Caco-2 (cell line): ENCODE data around the gene FCHSD1. TPM values are rescaled to one million over a fixed set of nuclear protein-coding genes. Genes with fewer than 3 reads are reported as not detected.
A peak's percentile ranks its signal among the peaks of the same experiment; 100 is the strongest.

Experiments used
- BruUV-seq: library from RNA; stranded (reverse); fragments of 400-500 nt; replicated peaks from 2 replicates; lab custom pipeline; 2021; lab: Mats Ljungman, UMichigan
- CTCF ChIA-PET: fragments of 300-600 bp; sonication (Branson Sonifier 250); formaldehyde crosslinking; loops from one replicate; lab custom pipeline; 2022; ENCODE audit warnings: antibody characterized with exemption; lab: Charles Lee
- POLR2A ChIA-PET: fragments of 300-600 bp; sonication (Branson Sonifier 250); formaldehyde crosslinking; loops from one replicate; lab custom pipeline; 2022; ENCODE audit warnings: antibody characterized with exemption; lab: Charles Lee
- DNase-seq, 2 experiments: peaks; one replicate each; pipeline versions ENCODE4 v3.0.0 to v3.0.0-alpha.2; 2020 to 2022
- H3K27me3 ChIP-seq: replicated peaks from 2 replicates; pipeline ENCODE4 v1.6.0; 2011; ENCODE audit warnings: low read length; ENCODE audit not compliant: control insufficient read depth, insufficient read depth
- H3K36me3 ChIP-seq: 2 replicates; pipeline ENCODE4 v1.5.1; 2011; ENCODE audit warnings: low read length; ENCODE audit not compliant: control insufficient read depth, insufficient read depth
- H3K4me1 ChIP-seq: fragments of 250-450 bp; sonication (Bioruptor Pico); 2 replicates; pipeline ENCODE4 v1.5.1; 2020; ENCODE audit warnings: mild to moderate bottlenecking
- H3K4me3 ChIP-seq: 2 replicates; pipeline ENCODE4 v1.5.1; 2011; ENCODE audit warnings: low read depth, mild to moderate bottlenecking, control low read depth, low read length
- H3K9me3 ChIP-seq: fragments of 250-450 bp; sonication (Bioruptor Pico); 2 replicates; pipeline ENCODE4 v1.5.1; 2020; ENCODE audit warnings: mild to moderate bottlenecking, moderate library complexity
- H3K27ac Mint-ChIP-seq: one replicate; pipeline ENCODE4 v1.8.0; 2022; ENCODE audit warnings: mixed read lengths; ENCODE audit not compliant: unreplicated experiment
- H3K27me3 Mint-ChIP-seq: one replicate; pipeline ENCODE4 v1.8.0; 2022; ENCODE audit warnings: mixed read lengths; ENCODE audit not compliant: insufficient read depth, unreplicated experiment
- H3K36me3 Mint-ChIP-seq: one replicate; pipeline ENCODE4 v1.8.0; 2022; ENCODE audit warnings: mild to moderate bottlenecking, mixed read lengths; ENCODE audit not compliant: insufficient read depth, unreplicated experiment
- H3K4me1 Mint-ChIP-seq: one replicate; pipeline ENCODE4 v1.8.0; 2022; ENCODE audit warnings: low read depth, mixed read lengths; ENCODE audit not compliant: unreplicated experiment
- H3K4me3 Mint-ChIP-seq: one replicate; pipeline ENCODE4 v1.8.0; 2022; ENCODE audit warnings: mild to moderate bottlenecking, moderate library complexity, mixed read lengths; ENCODE audit not compliant: unreplicated experiment
- H3K9me3 Mint-ChIP-seq: one replicate; pipeline ENCODE4 v1.8.0; 2022; ENCODE audit warnings: mixed read lengths; ENCODE audit not compliant: unreplicated experiment
- CTCF ChIP-seq, 2 experiments: fragments of 200-600 bp in 1 of 2; IDR thresholded peaks; 1 replicate in 1 of 2; 2 replicates in 1 of 2; pipeline versions ENCODE4 v1.5.1 to v1.8.0; 2011 to 2022; ENCODE audit warnings: antibody characterized with exemption in 1 of 2, control low read depth in 1 of 2, inconsistent platforms in 1 of 2, low read depth in 1 of 2, low read length in 1 of 2, mild to moderate bottlenecking in 1 of 2, moderate library complexity in 1 of 2; ENCODE audit not compliant: insufficient read depth in 1 of 2, severe bottlenecking in 1 of 2, unreplicated experiment in 1 of 2
- intact Hi-C: fragments of 100-400 bp; cut with micrococcal nuclease; formaldehyde crosslinking; loops from one replicate; pipeline ENCODE4 v1.10.0; 2022; ENCODE audit not compliant: unreplicated experiment
- total RNA-seq: library from RNA; stranded (reverse); gene quantifications from 2 replicates; pipeline ENCODE4 v1.2.3, GENCODE V29; 2022

The FCHSD1 gene
- total RNA-seq, 1 experiment from 2014 or later = 25.0 TPM

- no peaks in the 10 kb centered on the region for H3K36me3 Mint-ChIP-seq
- no peaks in the 10 kb centered on the region for H3K9me3 Mint-ChIP-seq
- Histone ChIP-seq H3K4me1 (no peaks in the 10 kb centered on the region), H3K4me3 (peak overlapping the region; percentile 39), H3K36me3 (no peaks in the 10 kb centered on the region), H3K27me3 (no peaks in the 10 kb centered on the region; the same call in 1 of the 2 replicates), H3K9me3 (no peaks in the 10 kb centered on the region)
- no peak for DNase-seq
- no peaks in the 10 kb centered on the region for H3K4me1 Mint-ChIP-seq
- ChIA-PET CTCF (interaction anchor here (0.5 to 2.7 kb wide), 21 partner anchors 8 to 963 kb away, joined by 3 to 44 read pairs (median 4); partner anchors contain the start of genes HDAC3, PCDH1, RELL2 and RNF14), POLR2A (no interaction called here)
- H3K4me3 Mint-ChIP-seq = peak overlapping the region; percentile 71
- no TSS peak for BruUV-seq
- H3K27ac Mint-ChIP-seq = no peak overlapping the region
- no peak for TF ChIP-seq CTCF (IDR thresholded peaks at IDR 0.05; ENCODE audit: insufficient read depth in 1 of 2, low read depth in 1 of 2, low read length in 1 of 2, severe bottlenecking in 1 of 2, unreplicated experiment in 1 of 2)
- intact Hi-C loops = loop anchor here (1.0 to 5.0 kb wide), 5 partner anchors 28 to 455 kb away; no protein-coding TSS in a partner anchor
- H3K27me3 Mint-ChIP-seq = peaks cover 11% of the 10 kb centered on the region
These were observed 41.3 kb upstream of the FCHSD1 start for GRCh38 chr5:141692533-141692888.

- peak; percentile 88 to 97 for TF ChIP-seq CTCF (IDR thresholded peaks at IDR 0.05; ENCODE audit: insufficient read depth in 1 of 2, low read depth in 1 of 2, low read length in 1 of 2, severe bottlenecking in 1 of 2, unreplicated experiment in 1 of 2)
- ChIA-PET CTCF (interaction anchor here (0.5 to 2.7 kb wide), 23 partner anchors 8 to 963 kb away, joined by 3 to 44 read pairs (median 4); partner anchors contain the start of genes HDAC3, PCDH1, RELL2 and RNF14), POLR2A (no interaction called here)
- Mint-ChIP-seq H3K4me3 (peak overlapping the region; percentile 71), H3K4me1 (no peaks in the 10 kb centered on the region), H3K36me3 (no peaks in the 10 kb centered on the region), H3K9me3 (no peaks in the 10 kb centered on the region), H3K27ac (no peak overlapping the region), H3K27me3 (peaks cover 7% of the 10 kb centered on the region)
- intact Hi-C loops = loop anchor here (1.0 to 5.0 kb wide), 5 partner anchors 27 to 455 kb away; no protein-coding TSS in a partner anchor
- Histone ChIP-seq H3K4me1 (no peaks in the 10 kb centered on the region), H3K4me3 (peak overlapping the region; percentile 39), H3K36me3 (no peaks in the 10 kb centered on the region), H3K27me3 (no peaks in the 10 kb centered on the region; the same call in 1 of the 2 replicates), H3K9me3 (no peaks in the 10 kb centered on the region)
- peak; percentile 81 to 92 for DNase-seq
- BruUV-seq = no TSS peak
These were observed 40.8 kb upstream of the FCHSD1 start for GRCh38 chr5:141691867-141692532.

GRCh38 chr5:141691286-141691866, 40.2 kb upstream of the FCHSD1 start:
- intact Hi-C loops = loop anchor here (5.0 kb wide), 1 partner anchor 456 kb away; no protein-coding TSS in a partner anchor
- no peaks in the 10 kb centered on the region for H3K9me3 Mint-ChIP-seq
- Histone ChIP-seq H3K36me3 (no peaks in the 10 kb centered on the region), H3K9me3 (no peaks in the 10 kb centered on the region), H3K4me3 (no peak overlapping the region), H3K27me3 (no peaks in the 10 kb centered on the region; the same call in 1 of the 2 replicates), H3K4me1 (no peaks in the 10 kb centered on the region)
- H3K4me3 Mint-ChIP-seq = no peak overlapping the region
- no peaks in the 10 kb centered on the region for H3K4me1 Mint-ChIP-seq
- TF ChIP-seq CTCF (IDR thresholded peaks at IDR 0.05; ENCODE audit: insufficient read depth in 1 of 2, low read depth in 1 of 2, low read length in 1 of 2, severe bottlenecking in 1 of 2, unreplicated experiment in 1 of 2) = no peak
- no peak overlapping the region for H3K27ac Mint-ChIP-seq
- POLR2A ChIA-PET = no interaction called here
- CTCF ChIA-PET = interaction anchor here (0.6 to 2.7 kb wide), 20 partner anchors 8 to 964 kb away, joined by 3 to 44 read pairs (median 4); partner anchors contain the start of genes PCDH1 and RNF14
- DNase-seq = no peak
- H3K36me3 Mint-ChIP-seq = no peaks in the 10 kb centered on the region
- H3K27me3 Mint-ChIP-seq = peaks cover 7% of the 10 kb centered on the region
- no TSS peak for BruUV-seq
